Measurements from ENCODE around the gene ANTXRL.

The ANTXRL gene

DNA sequence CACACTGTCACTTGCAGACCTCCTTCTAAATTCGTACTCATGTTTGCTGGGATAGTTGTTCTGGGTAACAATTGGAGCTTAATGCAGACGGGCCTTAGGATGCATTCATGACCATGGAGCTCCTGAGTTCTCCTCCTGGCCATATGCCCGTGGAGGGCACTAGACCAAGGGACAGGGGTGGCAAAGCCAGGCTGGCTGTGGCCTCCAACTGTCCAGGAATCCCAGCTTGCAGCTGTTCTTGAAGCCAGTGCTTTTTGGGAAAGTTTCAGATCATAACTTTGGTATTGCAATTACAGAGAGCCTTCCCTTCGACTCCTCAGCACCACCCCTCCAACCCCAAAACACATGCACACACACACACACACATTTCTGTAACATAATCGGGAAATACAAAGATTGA, 30.6 kb downstream of the ANTXRL start:
- no peaks in the 10 kb centered on the region for H3K36me3 ChIP-seq (ENCODE audit: control insufficient read depth, insufficient read depth, low read length)
- no peak for DNase-seq (ENCODE audit: extremely low read depth, insufficient read length)
- TF ChIP-seq, protein P1, sequence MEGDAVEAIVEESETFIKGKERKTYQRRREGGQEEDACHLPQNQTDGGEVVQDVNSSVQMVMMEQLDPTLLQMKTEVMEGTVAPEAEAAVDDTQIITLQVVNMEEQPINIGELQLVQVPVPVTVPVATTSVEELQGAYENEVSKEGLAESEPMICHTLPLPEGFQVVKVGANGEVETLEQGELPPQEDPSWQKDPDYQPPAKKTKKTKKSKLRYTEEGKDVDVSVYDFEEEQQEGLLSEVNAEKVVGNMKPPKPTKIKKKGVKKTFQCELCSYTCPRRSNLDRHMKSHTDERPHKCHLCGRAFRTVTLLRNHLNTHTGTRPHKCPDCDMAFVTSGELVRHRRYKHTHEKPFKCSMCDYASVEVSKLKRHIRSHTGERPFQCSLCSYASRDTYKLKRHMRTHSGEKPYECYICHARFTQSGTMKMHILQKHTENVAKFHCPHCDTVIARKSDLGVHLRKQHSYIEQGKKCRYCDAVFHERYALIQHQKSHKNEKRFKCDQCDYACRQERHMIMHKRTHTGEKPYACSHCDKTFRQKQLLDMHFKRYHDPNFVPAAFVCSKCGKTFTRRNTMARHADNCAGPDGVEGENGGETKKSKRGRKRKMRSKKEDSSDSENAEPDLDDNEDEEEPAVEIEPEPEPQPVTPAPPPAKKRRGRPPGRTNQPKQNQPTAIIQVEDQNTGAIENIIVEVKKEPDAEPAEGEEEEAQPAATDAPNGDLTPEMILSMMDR (IDR thresholded peaks at IDR 0.05; ENCODE audit: insufficient read depth, low read length, poor library complexity, severe bottlenecking): no peak
- H3K27me3 ChIP-seq (replicated peaks; ENCODE audit: control insufficient read depth, insufficient read depth, low read length): peaks cover 2% of the 10 kb centered on the region
- H3K4me3 ChIP-seq (replicated peaks; ENCODE audit: low read depth, low read length): no peak overlapping the region

DNA sequence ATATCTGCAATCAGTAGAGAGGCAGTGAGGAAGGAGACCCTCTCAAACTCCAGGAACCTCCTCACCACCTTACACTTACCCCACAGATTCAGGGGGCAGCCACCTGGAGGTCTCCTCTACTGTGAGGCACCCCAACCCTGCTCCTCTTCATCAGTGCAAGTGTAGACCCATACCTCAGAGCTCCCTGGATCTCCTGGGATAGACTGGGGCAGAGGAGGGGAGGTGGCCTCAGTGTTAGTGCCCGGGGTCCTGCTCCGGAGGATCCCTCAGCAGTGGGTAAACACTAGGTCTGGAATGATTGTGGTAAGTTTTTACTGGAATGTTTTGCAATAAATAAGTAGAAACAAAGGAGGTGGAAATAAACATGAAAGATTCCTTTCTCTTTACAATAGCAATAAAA, 31.1 kb downstream of the ANTXRL start:
- H3K36me3 ChIP-seq (ENCODE audit: control insufficient read depth, insufficient read depth, low read length): no peaks in the 10 kb centered on the region

DNA sequence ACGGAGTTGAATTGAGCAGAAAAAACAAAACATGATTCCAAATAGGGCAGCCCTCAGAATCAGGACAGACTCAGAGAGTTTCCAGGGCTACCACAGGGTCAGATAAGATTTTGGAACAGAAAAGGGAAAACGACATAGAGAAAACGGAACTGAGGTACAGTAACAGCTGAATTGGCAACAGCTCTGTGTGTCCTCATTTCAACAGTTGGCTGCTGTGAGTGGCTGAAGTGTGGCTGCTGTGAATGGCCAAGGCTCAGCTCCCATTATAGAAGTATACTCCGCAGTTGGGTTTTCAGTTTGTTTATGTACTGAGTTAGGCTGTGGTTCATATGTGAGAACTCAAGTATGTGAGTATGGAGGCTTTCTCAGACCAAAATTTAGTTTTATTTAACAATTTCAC, 32.0 kb downstream of the ANTXRL start:
- no peaks in the 10 kb centered on the region for H3K36me3 ChIP-seq (ENCODE audit: control insufficient read depth, insufficient read depth, low read length)
- no peak overlapping the region for H3K4me3 ChIP-seq (replicated peaks; ENCODE audit: low read depth, low read length)
- peaks cover 2% of the 10 kb centered on the region for H3K27me3 ChIP-seq (replicated peaks; ENCODE audit: control insufficient read depth, insufficient read depth, low read length)
- DNase-seq (ENCODE audit: extremely low read depth, insufficient read length): no peak
- TF ChIP-seq, protein P1 (IDR thresholded peaks at IDR 0.05; ENCODE audit: insufficient read depth, low read length, poor library complexity, severe bottlenecking): no peak

More for the DNA sequence above, 31.1 kb downstream of the ANTXRL start:
- no peak for DNase-seq (ENCODE audit: extremely low read depth, insufficient read length)
- Histone ChIP-seq H3K27me3 (replicated peaks; ENCODE audit: control insufficient read depth, insufficient read depth, low read length) (peaks cover 2% of the 10 kb centered on the region), H3K4me3 (replicated peaks; ENCODE audit: low read depth, low read length) (no peak overlapping the region)
- TF ChIP-seq, protein P1 (IDR thresholded peaks at IDR 0.05; ENCODE audit: insufficient read depth, low read length, poor library complexity, severe bottlenecking): no peak

DNA sequence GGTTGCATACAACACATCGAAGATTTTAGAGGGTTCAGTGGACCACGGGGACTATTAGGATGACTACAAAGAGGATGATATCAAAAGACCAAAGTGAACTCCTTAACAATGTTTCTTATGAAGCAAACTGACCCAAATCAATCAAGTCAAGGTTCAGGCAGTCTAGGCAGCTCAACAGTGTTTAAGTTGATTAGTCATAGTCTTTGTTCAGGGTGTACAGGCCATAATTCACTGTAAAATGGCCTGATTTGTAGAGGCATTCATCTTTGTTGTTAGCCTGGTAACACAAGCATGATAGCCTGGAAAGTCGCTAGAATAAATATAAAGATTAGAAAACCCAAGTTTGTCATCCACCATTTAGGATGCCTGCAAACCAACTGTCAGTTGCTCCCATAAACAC, 32.6 kb downstream of the ANTXRL start:
- DNase-seq (ENCODE audit: extremely low read depth, insufficient read length): no peak
- H3K36me3 ChIP-seq (ENCODE audit: control insufficient read depth, insufficient read depth, low read length): no peaks in the 10 kb centered on the region
- TF ChIP-seq, protein P1 (IDR thresholded peaks at IDR 0.05; ENCODE audit: insufficient read depth, low read length, poor library complexity, severe bottlenecking): no peak
- peaks cover 2% of the 10 kb centered on the region for H3K27me3 ChIP-seq (replicated peaks; ENCODE audit: control insufficient read depth, insufficient read depth, low read length)
- H3K4me3 ChIP-seq (replicated peaks; ENCODE audit: low read depth, low read length): no peak overlapping the region

DNA sequence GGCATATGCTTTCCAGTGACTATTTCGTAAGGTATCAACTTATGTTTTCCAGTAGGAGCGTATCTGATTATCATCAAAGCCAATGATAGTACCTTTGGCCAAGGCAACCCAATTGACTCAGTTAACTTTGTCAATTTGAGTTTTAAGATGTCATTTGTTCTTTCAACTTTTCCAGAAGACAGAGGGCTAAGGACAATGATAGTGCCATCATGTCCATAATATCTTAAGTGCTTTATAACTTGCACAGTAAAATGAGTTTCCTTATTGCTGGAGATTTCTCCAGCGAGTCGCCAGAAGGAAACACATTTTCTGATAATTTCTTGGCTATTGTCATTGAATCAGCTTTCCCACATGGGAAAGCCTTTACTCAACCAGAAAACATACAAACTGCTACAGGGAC, 35.0 kb downstream of the ANTXRL start:
- peaks cover 2% of the 10 kb centered on the region for H3K27me3 ChIP-seq (replicated peaks; ENCODE audit: control insufficient read depth, insufficient read depth, low read length)
- H3K4me3 ChIP-seq (replicated peaks; ENCODE audit: low read depth, low read length): no peak overlapping the region
- TF ChIP-seq, protein P1 (IDR thresholded peaks at IDR 0.05; ENCODE audit: insufficient read depth, low read length, poor library complexity, severe bottlenecking): no peak
- no peaks in the 10 kb centered on the region for H3K36me3 ChIP-seq (ENCODE audit: control insufficient read depth, insufficient read depth, low read length)
- DNase-seq (ENCODE audit: extremely low read depth, insufficient read length): no peak

DNA sequence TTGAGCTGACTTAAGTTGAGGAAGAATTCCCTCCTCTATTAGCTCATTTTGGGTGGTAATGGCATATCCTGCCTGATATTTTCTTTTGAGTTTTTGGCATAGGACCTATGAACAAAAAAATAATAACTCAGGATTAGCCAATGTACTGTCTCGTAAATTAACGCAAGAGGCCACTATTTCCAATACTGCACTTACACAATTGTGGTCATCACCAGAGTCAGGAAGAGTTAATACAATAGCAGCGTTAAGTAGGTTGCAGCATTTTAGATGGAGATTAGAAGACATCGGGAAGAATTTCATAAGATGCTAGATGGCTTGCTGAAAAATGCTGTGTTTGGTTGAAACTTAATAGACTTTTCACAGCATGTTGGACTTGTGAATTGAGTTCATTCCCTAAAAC, 36.4 kb downstream of the ANTXRL start:
- H3K4me3 ChIP-seq (replicated peaks; ENCODE audit: low read depth, low read length): no peak overlapping the region
- TF ChIP-seq, protein P1 (IDR thresholded peaks at IDR 0.05; ENCODE audit: insufficient read depth, low read length, poor library complexity, severe bottlenecking): no peak

More for the DNA sequence above, 36.4 kb downstream of the ANTXRL start:
- Histone ChIP-seq H3K36me3 (ENCODE audit: control insufficient read depth, insufficient read depth, low read length) (no peaks in the 10 kb centered on the region), H3K27me3 (replicated peaks; ENCODE audit: control insufficient read depth, insufficient read depth, low read length) (no peaks in the 10 kb centered on the region; the same call in 1 of the 2 replicates)
- DNase-seq (ENCODE audit: extremely low read depth, insufficient read length): no peak

Measured in GM06990 (cell line).